Measurements from ENCODE around the gene PLXNA4. TPM values are rescaled to one million over a fixed set of nuclear protein-coding genes. Genes with fewer than 3 reads are reported as not detected.

PLXNA4 gene
- total and polyA plus RNA-seq, 9 of the 15 experiments (the other 6 are each of a cell fraction or from before 2014, with no cell fraction given) = under 0.01 to 0.09 TPM; not detected in 7

- no peak overlapping the region for H3K9ac ChIP-seq (ENCODE audit: insufficient read depth in 1 of 2, low read depth in 2 of 2, low read length in 2 of 2)
- intact Hi-C loops (cut with micrococcal nuclease) (no loop called here), in situ Hi-C loops (cut with MboI) (no loop called here)
- WGBS (ENCODE audit: insufficient coverage, low coverage, missing lambda C conversion rate) = 6% methylated on average over 5 of the region's 5 CpGs
- H3K4me3 ChIP-seq = no peak overlapping the region
- peaks cover 3 to 23% of the 10 kb centered on the region in 2 experiments; a peak in 4 of 5 replicates for H3K27me3 ChIP-seq (ENCODE audit: control insufficient read depth in 2 of 2, insufficient read depth in 2 of 2, low read length in 2 of 2)
- no peak for TF ChIP-seq CEBPG (CRISPR knock-in tag; IDR thresholded peaks at IDR 0.05)
- TF ChIP-seq CEBPG (tag; conservative IDR thresholded peaks at IDR 0.05 in 1 of 2, IDR thresholded peaks at IDR 0.05 in 1 of 2) = 0 out of 4 replicates have a peak, but pooled peaks of 1 of the 2 experiments have one; percentile 18
- TF ChIP-seq NFATC3 (IDR thresholded peaks at IDR 0.05) = no peak
- TF ChIP-seq BDP1 (IDR thresholded peaks at IDR 0.05; ENCODE audit: insufficient read depth, insufficient read length) = no peak
- BruUV-seq (replicated peaks) = no TSS peak
- no peak overlapping the region for H3K4me2 ChIP-seq (ENCODE audit: insufficient read depth, low read length)
- DNase-seq (ENCODE audit: extremely low read depth in 1 of 4, low spot score in 3 of 4) = no peak
- H3K79me2 ChIP-seq (ENCODE audit: control insufficient read depth, insufficient read depth, low read length) = no peaks in the 10 kb centered on the region
- H4K20me1 ChIP-seq (replicated peaks; ENCODE audit: control insufficient read depth, insufficient read depth, low read length) = peaks cover 9% of the 10 kb centered on the region; the same call in 1 of the 2 replicates
- no peak for ATAC-seq
- no peak overlapping the region for H2AFZ ChIP-seq (ENCODE audit: low read depth, low read length)
- ChIA-PET POLR2A (no interaction called here), CTCF (ENCODE audit: low intra/inter-chr PET ratio) (no interaction called here)
- H3K9me3 ChIP-seq (replicated peaks; ENCODE audit: control insufficient read depth, insufficient read depth, low read depth, low read length) = no peaks in the 10 kb centered on the region
- no peak overlapping the region for H3K27ac ChIP-seq (ENCODE audit: extremely low read depth, low read depth, low read length)
- no peaks in the 10 kb centered on the region for H3K4me1 ChIP-seq (replicated peaks in 1 of 2; ENCODE audit: control insufficient read depth in 2 of 2, insufficient read depth in 2 of 2, low read length in 2 of 2)
- no peaks in the 10 kb centered on the region for H3K36me3 ChIP-seq (ENCODE audit: control insufficient read depth, insufficient read depth, low read length)
- FAIRE-seq = no peak
- H3K9me1 ChIP-seq (ENCODE audit: control insufficient read depth, insufficient read depth, low read length) = no peaks in the 10 kb centered on the region
Observed at GRCh38 chr7:132397070-132397469, 179.2 kb downstream of the PLXNA4 start.

- no peak for TF ChIP-seq SFPQ (IDR thresholded peaks at IDR 0.05; ENCODE audit: low read depth, low read length)
- H3K9ac ChIP-seq (ENCODE audit: insufficient read depth in 1 of 2, low read depth in 2 of 2, low read length in 2 of 2) = no peak overlapping the region
- H3K4me1 ChIP-seq (replicated peaks in 1 of 2; ENCODE audit: control insufficient read depth in 2 of 2, insufficient read depth in 2 of 2, low read length in 2 of 2) = no peaks in the 10 kb centered on the region
- H3K79me2 ChIP-seq (ENCODE audit: control insufficient read depth, insufficient read depth, low read length) = no peaks in the 10 kb centered on the region
- in situ Hi-C loops (cut with MboI) (no loop called here), intact Hi-C loops (cut with micrococcal nuclease) (no loop called here)
- H3K36me3 ChIP-seq (ENCODE audit: control insufficient read depth, insufficient read depth, low read length) = no peaks in the 10 kb centered on the region
- H2AFZ ChIP-seq (ENCODE audit: low read depth, low read length) = no peak overlapping the region
- ATAC-seq (no peak), DNase-seq (ENCODE audit: extremely low read depth in 1 of 4, low spot score in 3 of 4) (no peak), FAIRE-seq (no peak)
- CTCF ChIA-PET (ENCODE audit: low intra/inter-chr PET ratio) = no interaction called here
- BruUV-seq (replicated peaks) = no TSS peak
- POLR2A ChIA-PET = interaction anchor here (0.9 kb wide), 1 partner anchor 13 kb away, joined by 3 read pairs; no protein-coding TSS in a partner anchor
- no peak overlapping the region for H3K27ac ChIP-seq (ENCODE audit: extremely low read depth, low read depth, low read length)
- H3K4me3 ChIP-seq = no peak overlapping the region
- H3K9me3 ChIP-seq (replicated peaks; ENCODE audit: control insufficient read depth, insufficient read depth, low read depth, low read length) = no peaks in the 10 kb centered on the region
- no peaks in the 10 kb centered on the region for H3K9me1 ChIP-seq (ENCODE audit: control insufficient read depth, insufficient read depth, low read length)
- peaks cover 3 to 22% of the 10 kb centered on the region in 2 experiments; a peak in 4 of 5 replicates for H3K27me3 ChIP-seq (ENCODE audit: control insufficient read depth in 2 of 2, insufficient read depth in 2 of 2, low read length in 2 of 2)
- peaks cover 9% of the 10 kb centered on the region; the same call in 1 of the 2 replicates for H4K20me1 ChIP-seq (replicated peaks; ENCODE audit: control insufficient read depth, insufficient read depth, low read length)
- 0% methylated on average over 4 of the region's 4 CpGs for WGBS (ENCODE audit: insufficient coverage, low coverage, missing lambda C conversion rate)
- no peak overlapping the region for H3K4me2 ChIP-seq (ENCODE audit: insufficient read depth, low read length)
Observed at GRCh38 chr7:132395361-132395760, 180.9 kb downstream of the PLXNA4 start.
